Measurements from ENCODE around the gene RBSN. TPM values are rescaled to one million over a fixed set of nuclear protein-coding genes. Genes with fewer than 3 reads are reported as not detected.
"Not testable (repeated sequence)": the region's sequence is repeated elsewhere in the genome, so short reads cannot be mapped to it uniquely, and the experiment has no call there.

The RBSN gene
- 10 to 100 TPM; 18.5 to 22.2 TPM for total RNA-seq

DNA sequence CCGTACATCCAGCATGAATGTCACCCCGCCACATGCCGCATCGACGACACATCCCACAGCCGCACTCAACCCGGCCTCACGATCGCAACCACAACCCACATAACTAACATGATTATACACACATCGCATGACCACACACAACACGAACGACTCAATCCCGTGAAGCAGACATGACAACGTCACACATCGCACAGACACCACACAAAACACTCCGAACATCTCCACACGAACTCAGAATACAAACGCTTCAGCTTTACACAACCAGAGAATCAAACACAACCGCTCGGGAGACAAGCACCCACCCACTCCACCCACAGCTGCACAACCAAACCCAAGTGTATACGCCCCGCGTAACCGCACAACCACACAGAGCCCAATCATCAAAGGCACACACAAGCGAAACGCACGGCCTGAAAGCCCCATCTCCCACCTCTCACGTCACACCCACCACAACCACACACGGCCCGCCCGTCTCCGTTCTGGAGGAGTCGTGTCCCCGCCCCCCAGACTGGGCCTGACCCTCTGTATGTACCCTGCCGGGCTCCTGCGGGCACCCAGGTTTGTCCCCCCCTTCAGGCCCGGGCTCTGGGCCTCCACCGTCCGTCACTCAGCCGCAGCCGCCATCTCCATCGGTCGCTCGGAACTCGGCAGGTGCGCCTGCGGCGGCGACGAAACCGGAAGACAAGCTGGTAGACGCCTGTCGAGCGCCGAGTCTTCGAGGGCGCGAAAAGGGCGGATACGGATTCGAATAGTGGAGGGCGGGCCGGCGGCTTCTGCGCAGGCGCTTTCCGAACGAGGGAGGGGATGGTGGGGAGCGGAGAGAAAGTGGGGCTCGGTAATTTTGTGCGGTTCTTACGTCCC is at the start of gene RBSN:
TSS of gene RBSN (minus strand) at position 646 of the 861 bp plus-strand sequence. CDS start 3,028 bp downstream, outside the sequence.
- DNase-seq (ENCODE audit: low spot score), result peak; percentile 94
- Histone ChIP-seq H3K4me3 (peak within 1 kb of the TSS; percentile 84 to 94), H3K4me1 (peaks cover 0 to 31% of the 10 kb centered on the region in 2 donors), H3K9me3 (no peaks in the 10 kb centered on the region), H3K27me3 (no peaks in the 10 kb centered on the region), H3K27ac (peak within 1 kb of the TSS; percentile 71 to 89), H3K36me3 (peaks cover 27% of the 10 kb centered on the region)
- no peak for TF ChIP-seq CTCF (IDR thresholded peaks at IDR 0.05)

GRCh38 chr3:15148614-15149013 is 49.7 kb upstream of the RBSN start:
- DNase-seq (ENCODE audit: low spot score), result no peak

DNA sequence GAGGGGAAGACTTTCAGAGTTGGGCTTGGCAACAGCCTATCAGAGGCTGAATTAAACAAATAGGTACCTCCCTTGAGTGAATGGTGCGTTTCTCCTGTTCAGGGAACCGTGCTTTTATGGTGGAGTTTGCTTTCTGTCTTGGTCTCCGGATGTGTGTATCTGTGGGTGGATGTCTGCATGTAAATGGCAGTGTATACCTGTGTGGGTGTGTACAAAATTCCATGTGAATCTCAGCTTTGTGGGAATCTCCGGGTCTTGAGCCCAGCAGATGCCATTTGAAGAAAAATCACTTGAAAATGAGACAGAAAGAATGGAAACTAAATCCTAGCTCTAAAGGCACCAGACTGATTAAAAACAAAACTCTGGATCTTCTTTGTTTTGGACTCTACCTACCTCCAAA is 37.9 kb upstream of the RBSN start:
- not testable (repeated sequence) for H3K4me3 ChIP-seq; H3K27me3 ChIP-seq; H3K9me3 ChIP-seq; H3K36me3 ChIP-seq; H3K4me1 ChIP-seq; DNase-seq (ENCODE audit: low spot score); H3K27ac ChIP-seq

More at GRCh38 chr3:15148614-15149013, 49.7 kb upstream of the RBSN start:
- no peak for TF ChIP-seq CTCF (IDR thresholded peaks at IDR 0.05)
- H3K27ac ChIP-seq, result no peak overlapping the region
- H3K4me1 ChIP-seq, result no peaks in the 10 kb centered on the region
- no peak overlapping the region for H3K4me3 ChIP-seq
- no peaks in the 10 kb centered on the region for H3K36me3 ChIP-seq
- H3K9me3 ChIP-seq, result no peaks in the 10 kb centered on the region
- H3K27me3 ChIP-seq, result no peaks in the 10 kb centered on the region

DNA sequence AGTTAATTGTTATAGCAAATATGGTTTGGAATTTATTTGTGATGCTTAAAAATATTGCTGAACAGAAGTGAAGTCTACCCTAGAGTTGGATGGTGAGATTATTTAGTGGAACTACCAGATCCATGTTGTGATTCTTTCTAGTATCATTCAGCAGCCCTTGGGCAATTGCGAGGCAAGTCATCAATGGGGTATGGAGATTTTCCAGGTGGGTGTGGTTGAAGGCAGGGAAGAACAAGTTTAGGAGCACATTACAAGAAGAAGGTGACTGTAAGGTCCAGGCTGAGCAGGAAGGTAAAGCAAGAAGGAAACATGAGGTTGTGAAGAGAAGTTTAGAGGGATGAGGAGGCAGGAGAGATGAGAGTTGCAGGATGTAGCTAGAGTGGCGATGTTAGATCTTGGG is 36.0 kb upstream of the RBSN start:
- H3K4me3 ChIP-seq; H3K9me3 ChIP-seq; DNase-seq (ENCODE audit: low spot score); H3K27me3 ChIP-seq; H3K4me1 ChIP-seq; H3K36me3 ChIP-seq; H3K27ac ChIP-seq: not testable (repeated sequence)

- not testable (repeated sequence) for H3K4me3 ChIP-seq; H3K9me3 ChIP-seq; H3K4me1 ChIP-seq; H3K27ac ChIP-seq; DNase-seq (ENCODE audit: low spot score); H3K36me3 ChIP-seq; H3K27me3 ChIP-seq
Observed at GRCh38 chr3:15128403-15128802, 29.5 kb upstream of the RBSN start.

GRCh38 chr3:15126975-15127374 is 28.0 kb upstream of the RBSN start:
- not testable (repeated sequence) for H3K9me3 ChIP-seq; H3K36me3 ChIP-seq; H3K4me1 ChIP-seq; H3K4me3 ChIP-seq; H3K27ac ChIP-seq; DNase-seq (ENCODE audit: low spot score); H3K27me3 ChIP-seq

GRCh38 chr3:15122398-15122797 is 23.4 kb upstream of the RBSN start:
- no peaks in the 10 kb centered on the region for H3K27me3 ChIP-seq
- H3K4me3 ChIP-seq, result no peak overlapping the region
- no peak overlapping the region for H3K27ac ChIP-seq
- H3K9me3 ChIP-seq, result no peaks in the 10 kb centered on the region
- TF ChIP-seq CTCF (IDR thresholded peaks at IDR 0.05), result no peak
- no peaks in the 10 kb centered on the region for H3K4me1 ChIP-seq
- no peak for DNase-seq (ENCODE audit: low spot score)
- H3K36me3 ChIP-seq, result no peaks in the 10 kb centered on the region

DNA sequence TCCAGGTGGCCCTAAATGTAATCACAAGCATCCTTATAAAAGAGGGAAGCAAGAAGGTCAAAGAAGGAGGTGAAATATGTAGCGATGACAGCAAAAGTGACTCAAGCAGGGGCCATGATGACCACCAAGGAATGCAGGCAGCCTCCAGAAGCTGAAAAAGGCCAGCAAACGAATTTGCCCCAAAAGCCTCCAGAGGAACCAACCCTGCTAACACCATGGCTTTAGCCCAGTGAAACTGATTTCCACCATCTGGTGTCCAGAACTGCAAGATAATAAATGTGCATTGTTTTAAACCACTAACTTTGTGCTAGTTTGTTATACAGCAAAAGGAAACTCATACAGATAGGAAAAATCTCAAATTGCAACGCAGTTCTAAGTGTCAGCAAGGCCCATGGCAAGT is 23.0 kb upstream of the RBSN start:
- H3K27ac ChIP-seq, result no peak overlapping the region

More for the DNA sequence above, 23.0 kb upstream of the RBSN start:
- no peak overlapping the region for H3K4me3 ChIP-seq
- no peaks in the 10 kb centered on the region for H3K36me3 ChIP-seq
- DNase-seq (ENCODE audit: low spot score), result no peak
- H3K9me3 ChIP-seq, result no peaks in the 10 kb centered on the region
- no peaks in the 10 kb centered on the region for H3K27me3 ChIP-seq
- H3K4me1 ChIP-seq, result no peaks in the 10 kb centered on the region
- no peak for TF ChIP-seq CTCF (IDR thresholded peaks at IDR 0.05)
